GM12801 (cell line): Measurements from ENCODE around the gene NEUROD6.

Experiments
- TF ChIP-seq, protein P1 (sequence below): IDR thresholded peaks from one replicate; pipeline ENCODE4 v1.5.1; 2011; ENCODE audit warnings: control low read depth; ENCODE audit not compliant: insufficient read length; ENCODE audit errors: extremely low read depth

NEUROD6 gene

DNA sequence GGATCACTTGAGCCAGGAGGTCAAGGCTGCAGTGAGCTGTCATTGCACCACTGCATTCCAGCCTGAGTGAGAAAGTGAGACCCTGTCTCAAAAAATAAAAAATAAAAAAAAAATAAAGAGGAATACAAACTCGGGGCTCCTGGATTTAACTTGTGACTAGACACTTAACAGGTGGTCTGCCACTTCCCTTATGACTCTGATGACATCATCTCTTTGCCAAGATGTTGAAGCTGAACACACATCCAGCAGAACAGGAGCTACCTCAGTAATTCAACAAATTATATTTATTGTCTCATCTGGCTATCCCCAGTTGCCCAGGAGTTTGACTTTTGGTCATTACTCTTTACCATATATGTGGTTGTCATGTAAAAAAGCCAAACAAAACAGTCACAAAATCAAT lies 35.3 kb downstream of the NEUROD6 start:
- TF ChIP-seq, protein P1, sequence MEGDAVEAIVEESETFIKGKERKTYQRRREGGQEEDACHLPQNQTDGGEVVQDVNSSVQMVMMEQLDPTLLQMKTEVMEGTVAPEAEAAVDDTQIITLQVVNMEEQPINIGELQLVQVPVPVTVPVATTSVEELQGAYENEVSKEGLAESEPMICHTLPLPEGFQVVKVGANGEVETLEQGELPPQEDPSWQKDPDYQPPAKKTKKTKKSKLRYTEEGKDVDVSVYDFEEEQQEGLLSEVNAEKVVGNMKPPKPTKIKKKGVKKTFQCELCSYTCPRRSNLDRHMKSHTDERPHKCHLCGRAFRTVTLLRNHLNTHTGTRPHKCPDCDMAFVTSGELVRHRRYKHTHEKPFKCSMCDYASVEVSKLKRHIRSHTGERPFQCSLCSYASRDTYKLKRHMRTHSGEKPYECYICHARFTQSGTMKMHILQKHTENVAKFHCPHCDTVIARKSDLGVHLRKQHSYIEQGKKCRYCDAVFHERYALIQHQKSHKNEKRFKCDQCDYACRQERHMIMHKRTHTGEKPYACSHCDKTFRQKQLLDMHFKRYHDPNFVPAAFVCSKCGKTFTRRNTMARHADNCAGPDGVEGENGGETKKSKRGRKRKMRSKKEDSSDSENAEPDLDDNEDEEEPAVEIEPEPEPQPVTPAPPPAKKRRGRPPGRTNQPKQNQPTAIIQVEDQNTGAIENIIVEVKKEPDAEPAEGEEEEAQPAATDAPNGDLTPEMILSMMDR: no peak

DNA sequence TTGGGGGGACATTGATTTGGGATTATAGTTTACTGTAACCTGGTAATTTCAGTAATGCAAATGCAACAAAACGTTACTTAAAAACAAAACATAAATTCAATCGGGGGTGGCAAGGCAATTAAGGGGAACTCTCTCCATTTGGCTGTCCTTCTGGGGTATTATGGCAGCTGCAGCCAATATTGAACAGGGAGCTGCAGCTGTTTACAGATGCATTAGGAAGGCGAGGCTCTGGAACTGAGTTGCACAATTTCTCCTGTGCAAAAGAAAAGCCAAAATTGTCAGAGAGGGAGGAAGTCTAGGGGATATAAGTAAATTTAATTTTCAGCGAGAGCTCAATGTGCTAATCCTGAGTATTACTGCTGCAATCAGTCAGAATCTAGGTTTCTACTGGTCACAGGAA lies 36.1 kb downstream of the NEUROD6 start:
- TF ChIP-seq, protein P1: no peak

DNA sequence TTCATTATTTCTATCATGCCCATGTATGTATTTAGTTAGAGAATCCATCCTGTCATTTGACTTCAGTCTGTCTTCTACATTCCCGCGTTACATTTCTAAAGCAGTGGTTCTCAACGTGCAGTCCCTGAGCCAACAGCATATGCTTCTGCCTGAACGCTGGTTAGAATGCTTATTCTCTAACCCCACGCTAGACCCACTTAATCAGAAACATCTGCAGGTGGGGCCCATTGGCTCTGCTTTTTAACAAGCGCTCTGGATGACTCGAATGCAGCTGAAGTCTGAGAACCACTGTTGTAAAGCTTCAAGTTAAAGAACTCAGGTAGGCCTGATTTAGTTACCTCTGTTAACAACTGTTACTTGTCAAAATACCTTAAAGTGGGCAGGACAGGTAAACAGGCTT lies 38.2 kb downstream of the NEUROD6 start:
- TF ChIP-seq, protein P1: no peak

DNA sequence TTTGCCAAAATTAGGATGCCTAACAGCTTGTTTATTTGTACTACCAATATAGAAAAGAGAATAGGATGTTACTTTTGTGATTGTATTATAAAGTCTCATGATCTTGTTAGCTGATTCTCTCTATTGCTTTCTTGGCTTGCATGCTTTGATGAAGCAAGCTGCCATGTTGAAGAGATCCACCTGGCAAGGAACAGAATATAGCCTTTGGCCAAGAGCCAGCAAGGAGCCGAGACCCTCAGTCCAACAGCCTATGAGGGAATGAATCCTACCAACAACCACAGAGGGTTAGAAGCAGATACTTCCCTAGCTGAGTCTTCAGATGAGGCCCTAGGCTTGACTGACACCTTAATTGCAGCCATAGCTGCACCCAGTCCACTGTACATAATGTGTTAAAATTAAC lies 41.2 kb downstream of the NEUROD6 start:
- TF ChIP-seq, protein P1: no peak

DNA sequence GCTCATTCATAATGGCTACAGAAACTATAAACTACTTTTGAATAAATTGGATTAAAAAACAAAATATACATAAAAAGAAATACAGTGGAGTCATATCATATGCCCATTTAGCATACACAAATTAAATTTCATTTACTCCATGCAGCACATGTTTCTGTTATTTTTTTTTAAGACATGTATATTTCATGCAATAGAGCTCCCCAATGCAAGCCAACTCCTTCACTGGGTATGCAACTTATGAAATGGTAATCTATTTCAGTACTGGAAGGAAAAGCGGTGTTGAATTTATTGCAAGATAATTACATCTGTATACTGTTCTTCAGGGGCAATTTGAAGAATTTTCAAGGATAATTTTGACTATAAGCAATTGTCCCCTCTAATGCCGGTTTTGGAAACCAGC lies 49.9 kb downstream of the NEUROD6 start:
- TF ChIP-seq, protein P1: no peak
